Kidney epithelial cell (primary cell): ENCODE measurements around the gene BLMH. TPM values are rescaled to one million over a fixed set of nuclear protein-coding genes. Genes with fewer than 3 reads are reported as not detected.

ENCODE experiments used
- DNase-seq: peaks from one replicate; pipeline ENCODE4 v3.0.0-alpha.2; 2010; ENCODE audit warnings: low read depth
- H3K27me3 ChIP-seq: 2 replicates; pipeline ENCODE4 v1.6.0; 2011; ENCODE audit warnings: low read length; ENCODE audit not compliant: control insufficient read depth, insufficient read depth
- H3K36me3 ChIP-seq: 2 replicates; pipeline ENCODE4 v1.5.1; 2011; ENCODE audit warnings: low read length; ENCODE audit not compliant: control insufficient read depth, insufficient read depth
- H3K4me3 ChIP-seq: 2 replicates; pipeline ENCODE4 v1.5.1; 2011; ENCODE audit warnings: low read depth, mild to moderate bottlenecking, control low read depth, low read length
- CTCF ChIP-seq: IDR thresholded peaks from 2 replicates; pipeline ENCODE4 v1.5.1; 2011; ENCODE audit warnings: mild to moderate bottlenecking, moderate library complexity, low read length, control low read depth, inconsistent platforms; ENCODE audit not compliant: insufficient read depth, poor library complexity, severe bottlenecking
- total RNA-seq: library from RNA; depleted of rRNA; stranded (reverse); fragments of >200 nt; gene quantifications from 2 replicates; pipeline ENCODE4 v1.2.3, GENCODE V29; 2015

BLMH gene
- total RNA-seq, 1 donor from 2014 or later = 29.4 TPM

- DNase-seq = no peak
- Histone ChIP-seq H3K4me3 (no peak overlapping the region), H3K27me3 (no peaks in the 10 kb centered on the region), H3K36me3 (no peaks in the 10 kb centered on the region)
- no peak for TF ChIP-seq CTCF
Measured at GRCh38 chr17:30312226-30312625, 20.5 kb upstream of the BLMH start.

- no peaks in the 10 kb centered on the region for H3K27me3 ChIP-seq
- H3K4me3 ChIP-seq = no peak overlapping the region
- no peak for DNase-seq
- no peak for TF ChIP-seq CTCF
- no peaks in the 10 kb centered on the region for H3K36me3 ChIP-seq
Measured at GRCh38 chr17:30310562-30310961, 18.8 kb upstream of the BLMH start.

GRCh38 chr17:30309591-30309990, 17.8 kb upstream of the BLMH start:
- Histone ChIP-seq H3K27me3 (no peaks in the 10 kb centered on the region), H3K36me3 (no peaks in the 10 kb centered on the region), H3K4me3 (no peak overlapping the region)
- no peak for DNase-seq
- TF ChIP-seq CTCF = no peak

GRCh38 chr17:30308406-30308805, 16.7 kb upstream of the BLMH start:
- Histone ChIP-seq H3K4me3 (no peak overlapping the region), H3K27me3 (no peaks in the 10 kb centered on the region), H3K36me3 (no peaks in the 10 kb centered on the region)
- no peak for TF ChIP-seq CTCF
- DNase-seq = no peak

GRCh38 chr17:30304778-30305177, 13.0 kb upstream of the BLMH start:
- H3K27me3 ChIP-seq = no peaks in the 10 kb centered on the region
- TF ChIP-seq CTCF = no peak
- no peak for DNase-seq
- H3K4me3 ChIP-seq = no peak overlapping the region
- H3K36me3 ChIP-seq = no peaks in the 10 kb centered on the region

GRCh38 chr17:30302241-30302640, 10.5 kb upstream of the BLMH start:
- TF ChIP-seq CTCF = no peak
- no peak for DNase-seq
- Histone ChIP-seq H3K4me3 (no peak overlapping the region), H3K27me3 (no peaks in the 10 kb centered on the region), H3K36me3 (no peaks in the 10 kb centered on the region)
